Stimulated activated CD8-positive, alpha-beta memory T cell treated with anti-CD3 and anti-CD28 coated beads, Interleukin-7, amount 100 ng/mL, for 1 hour (primary cell): ENCODE data around the gene C3orf22.
"Not testable (repeated sequence)": the region's sequence is repeated elsewhere in the genome, so short reads cannot be mapped to it uniquely, and the experiment has no call there.

Experiments
- DNase-seq, 2 donors: peaks; one replicate each; pipeline ENCODE4 v3.0.0-alpha.2; 2020; ENCODE audit warnings: low read depth in 2 of 2

The C3orf22 gene

GRCh38 chr3:126558336-126559071, at the start of gene C3orf22:
C3orf22 (minus strand) TSS chr3:126558932; CDS start chr3:126553390, 5,542 bp downstream.
- DNase-seq = no peak

GRCh38 chr3:126607214-126607908, 48.6 kb upstream of the C3orf22 start:
- DNase-seq = no peak

GRCh38 chr3:126606001-126606400, 47.3 kb upstream of the C3orf22 start:
- no peak for DNase-seq

- DNase-seq = no peak
These were observed 46.0 kb upstream of the C3orf22 start for GRCh38 chr3:126604691-126605090.

- DNase-seq = no peak
These were observed 40.4 kb upstream of the C3orf22 start for GRCh38 chr3:126599101-126599500.

GRCh38 chr3:126595479-126595878, 36.7 kb upstream of the C3orf22 start:
- DNase-seq = not testable (repeated sequence)

GRCh38 chr3:126591515-126591914, 32.8 kb upstream of the C3orf22 start:
- not testable (repeated sequence) for DNase-seq

- no peak for DNase-seq
These were observed 23.6 kb upstream of the C3orf22 start for GRCh38 chr3:126582311-126582710.

- DNase-seq = no peak
These were observed 22.8 kb upstream of the C3orf22 start for GRCh38 chr3:126581569-126581968.

GRCh38 chr3:126580746-126581145, 22.0 kb upstream of the C3orf22 start:
- no peak for DNase-seq

- DNase-seq = no peak
These were observed 20.0 kb upstream of the C3orf22 start for GRCh38 chr3:126578702-126579101.

GRCh38 chr3:126577261-126577660, 18.5 kb upstream of the C3orf22 start:
- DNase-seq = no peak

- DNase-seq = no peak
These were observed 14.9 kb upstream of the C3orf22 start for GRCh38 chr3:126573492-126574117.

GRCh38 chr3:126571078-126571477, 12.3 kb upstream of the C3orf22 start:
- DNase-seq = no peak

GRCh38 chr3:126570103-126570541, 11.4 kb upstream of the C3orf22 start:
- no peak for DNase-seq

GRCh38 chr3:126569390-126569975, 10.8 kb upstream of the C3orf22 start:
- no peak for DNase-seq

- no peak for DNase-seq
These were observed 10.1 kb upstream of the C3orf22 start for GRCh38 chr3:126568776-126569342.

GRCh38 chr3:126567696-126568438, 9.1 kb upstream of the C3orf22 start:
- DNase-seq = no peak

- no peak for DNase-seq
These were observed 4.1 kb upstream of the C3orf22 start for GRCh38 chr3:126562737-126563276.

- no peak for DNase-seq
These were observed 971 bp downstream of the C3orf22 start for GRCh38 chr3:126557761-126558160.

- DNase-seq = no peak
These were observed 1.4 kb downstream of the C3orf22 start for GRCh38 chr3:126557415-126557745.
